HG03064 (cell line): Measurements from ENCODE around the gene OR13C2.

ENCODE experiments used
- ATAC-seq: cut with Tn5 transposase; IDR thresholded peaks from one replicate; pipeline ENCODE4 v1.9.1; 2021; ENCODE audit warnings: low read depth; ENCODE audit not compliant: unreplicated experiment

OR13C2 gene

DNA sequence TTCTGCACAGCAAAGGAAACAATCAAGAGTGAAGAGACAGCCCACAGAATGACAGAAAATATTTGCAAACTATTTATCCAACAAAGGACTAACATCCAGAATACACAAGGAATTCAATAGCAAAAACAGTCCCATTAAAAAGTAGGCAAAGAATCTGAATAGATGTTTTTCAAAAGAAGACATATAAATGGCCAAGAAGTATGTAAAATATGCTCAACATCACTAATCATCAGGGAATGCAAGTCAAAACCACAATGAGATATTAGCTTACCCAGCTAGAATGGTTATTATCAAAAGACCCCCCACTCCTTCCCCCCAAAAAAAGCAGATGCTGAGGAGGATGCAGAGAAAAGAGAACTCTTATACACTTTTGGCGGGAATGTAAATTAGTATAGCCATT lies 49.9 kb downstream of the OR13C2 start:
- no peak for ATAC-seq
